GM23338 (cell line): Measurements from ENCODE around the gene AWAT1.

Source experiments
- CREB1 ChIP-seq: fragments of 250-450 bp; sonication (Bioruptor Pico); IDR thresholded peaks from 2 replicates; pipeline ENCODE4 v1.5.0; 2020; ENCODE audit warnings: low read depth, mild to moderate bottlenecking, moderate library complexity
- EZH2 ChIP-seq: fragments of 200-600 bp; sonication (generic); IDR thresholded peaks from one replicate; pipeline ENCODE4 v1.8.0; 2017; ENCODE audit warnings: antibody characterized with exemption, mild to moderate bottlenecking, low read depth; ENCODE audit not compliant: unreplicated experiment
- EZH2phosphoT487 ChIP-seq: fragments of 200-600 bp; sonication (generic); IDR thresholded peaks from one replicate; pipeline ENCODE4 v1.8.1; 2018; ENCODE audit warnings: antibody characterized with exemption; ENCODE audit not compliant: unreplicated experiment
- JUNB ChIP-seq: IDR thresholded peaks from one replicate; pipeline ENCODE4 v1.6.1; 2016; ENCODE audit warnings: antibody characterized with exemption; ENCODE audit not compliant: unreplicated experiment
- POLR2AphosphoS5 ChIP-seq: IDR thresholded peaks from 2 replicates; pipeline ENCODE4 v1.6.1; 2016; ENCODE audit warnings: antibody characterized with exemption, low read depth
- STAT1 ChIP-seq: IDR thresholded peaks from one replicate; pipeline ENCODE4 v1.6.1; 2016; ENCODE audit warnings: antibody characterized with exemption; ENCODE audit not compliant: unreplicated experiment
- ZNF114 ChIP-seq: fragments of 250-450 bp; sonication (Bioruptor Pico); IDR thresholded peaks from 2 replicates; pipeline ENCODE4 v1.5.0; 2020; ENCODE audit warnings: mild to moderate bottlenecking, moderate library complexity
- TF ChIP-seq, protein P1 (sequence below), 2 experiments: fragments of 200-600 bp in 1 of 2; sonication (generic) in 1 of 2; conservative IDR thresholded peaks; 2 replicates each; pipeline versions ENCODE4 v1.5.1 to v1.6.1; 2016 to 2017; ENCODE audit warnings: antibody characterized with exemption in 2 of 2, low read depth in 2 of 2, mild to moderate bottlenecking in 2 of 2, moderate library complexity in 1 of 2
- TF ChIP-seq, protein P2 (sequence below): IDR thresholded peaks from one replicate; pipeline ENCODE4 v1.6.1; 2018; ENCODE audit warnings: antibody characterized with exemption; ENCODE audit not compliant: unreplicated experiment
- TF ChIP-seq, protein P3 (sequence below): fragments of 250-450 bp; sonication (Bioruptor Pico); IDR thresholded peaks from 2 replicates; pipeline ENCODE4 v1.5.0; 2020; ENCODE audit warnings: mild to moderate bottlenecking, moderate library complexity
- TF ChIP-seq, protein P4 (sequence below): IDR thresholded peaks from 2 replicates; pipeline ENCODE4 v1.6.1; 2016; ENCODE audit warnings: antibody characterized with exemption

DNA sequence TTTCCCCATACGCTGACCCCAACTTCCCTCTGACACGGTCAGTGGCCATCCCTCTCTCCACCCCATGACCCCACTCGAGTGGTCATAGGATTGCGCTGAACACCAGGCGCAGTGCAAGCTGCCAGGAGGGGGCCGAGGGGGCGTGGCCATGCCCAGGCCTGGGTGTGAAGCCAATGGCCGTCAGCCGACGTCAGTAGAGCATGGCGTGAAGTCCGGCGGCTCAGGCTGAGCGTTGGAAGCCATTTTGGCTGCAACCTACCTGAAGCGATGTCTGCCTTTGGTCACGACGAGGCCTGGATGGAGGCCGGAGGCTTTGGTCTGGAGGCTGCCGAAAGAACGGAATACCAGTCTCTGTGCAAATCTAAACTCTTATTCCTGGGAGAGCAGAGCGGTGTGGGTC, 47.5 kb downstream of the AWAT1 start, which contains the start of gene RAB41:
- TF ChIP-seq, protein P1, sequence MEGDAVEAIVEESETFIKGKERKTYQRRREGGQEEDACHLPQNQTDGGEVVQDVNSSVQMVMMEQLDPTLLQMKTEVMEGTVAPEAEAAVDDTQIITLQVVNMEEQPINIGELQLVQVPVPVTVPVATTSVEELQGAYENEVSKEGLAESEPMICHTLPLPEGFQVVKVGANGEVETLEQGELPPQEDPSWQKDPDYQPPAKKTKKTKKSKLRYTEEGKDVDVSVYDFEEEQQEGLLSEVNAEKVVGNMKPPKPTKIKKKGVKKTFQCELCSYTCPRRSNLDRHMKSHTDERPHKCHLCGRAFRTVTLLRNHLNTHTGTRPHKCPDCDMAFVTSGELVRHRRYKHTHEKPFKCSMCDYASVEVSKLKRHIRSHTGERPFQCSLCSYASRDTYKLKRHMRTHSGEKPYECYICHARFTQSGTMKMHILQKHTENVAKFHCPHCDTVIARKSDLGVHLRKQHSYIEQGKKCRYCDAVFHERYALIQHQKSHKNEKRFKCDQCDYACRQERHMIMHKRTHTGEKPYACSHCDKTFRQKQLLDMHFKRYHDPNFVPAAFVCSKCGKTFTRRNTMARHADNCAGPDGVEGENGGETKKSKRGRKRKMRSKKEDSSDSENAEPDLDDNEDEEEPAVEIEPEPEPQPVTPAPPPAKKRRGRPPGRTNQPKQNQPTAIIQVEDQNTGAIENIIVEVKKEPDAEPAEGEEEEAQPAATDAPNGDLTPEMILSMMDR (conservative IDR thresholded peaks at IDR 0.05; ENCODE audit: low read depth in 2 of 2) = no peak
- TF ChIP-seq, protein P2, sequence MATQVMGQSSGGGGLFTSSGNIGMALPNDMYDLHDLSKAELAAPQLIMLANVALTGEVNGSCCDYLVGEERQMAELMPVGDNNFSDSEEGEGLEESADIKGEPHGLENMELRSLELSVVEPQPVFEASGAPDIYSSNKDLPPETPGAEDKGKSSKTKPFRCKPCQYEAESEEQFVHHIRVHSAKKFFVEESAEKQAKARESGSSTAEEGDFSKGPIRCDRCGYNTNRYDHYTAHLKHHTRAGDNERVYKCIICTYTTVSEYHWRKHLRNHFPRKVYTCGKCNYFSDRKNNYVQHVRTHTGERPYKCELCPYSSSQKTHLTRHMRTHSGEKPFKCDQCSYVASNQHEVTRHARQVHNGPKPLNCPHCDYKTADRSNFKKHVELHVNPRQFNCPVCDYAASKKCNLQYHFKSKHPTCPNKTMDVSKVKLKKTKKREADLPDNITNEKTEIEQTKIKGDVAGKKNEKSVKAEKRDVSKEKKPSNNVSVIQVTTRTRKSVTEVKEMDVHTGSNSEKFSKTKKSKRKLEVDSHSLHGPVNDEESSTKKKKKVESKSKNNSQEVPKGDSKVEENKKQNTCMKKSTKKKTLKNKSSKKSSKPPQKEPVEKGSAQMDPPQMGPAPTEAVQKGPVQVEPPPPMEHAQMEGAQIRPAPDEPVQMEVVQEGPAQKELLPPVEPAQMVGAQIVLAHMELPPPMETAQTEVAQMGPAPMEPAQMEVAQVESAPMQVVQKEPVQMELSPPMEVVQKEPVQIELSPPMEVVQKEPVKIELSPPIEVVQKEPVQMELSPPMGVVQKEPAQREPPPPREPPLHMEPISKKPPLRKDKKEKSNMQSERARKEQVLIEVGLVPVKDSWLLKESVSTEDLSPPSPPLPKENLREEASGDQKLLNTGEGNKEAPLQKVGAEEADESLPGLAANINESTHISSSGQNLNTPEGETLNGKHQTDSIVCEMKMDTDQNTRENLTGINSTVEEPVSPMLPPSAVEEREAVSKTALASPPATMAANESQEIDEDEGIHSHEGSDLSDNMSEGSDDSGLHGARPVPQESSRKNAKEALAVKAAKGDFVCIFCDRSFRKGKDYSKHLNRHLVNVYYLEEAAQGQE = no peak
- TF ChIP-seq EZH2 = no peak
- TF ChIP-seq, protein P3, sequence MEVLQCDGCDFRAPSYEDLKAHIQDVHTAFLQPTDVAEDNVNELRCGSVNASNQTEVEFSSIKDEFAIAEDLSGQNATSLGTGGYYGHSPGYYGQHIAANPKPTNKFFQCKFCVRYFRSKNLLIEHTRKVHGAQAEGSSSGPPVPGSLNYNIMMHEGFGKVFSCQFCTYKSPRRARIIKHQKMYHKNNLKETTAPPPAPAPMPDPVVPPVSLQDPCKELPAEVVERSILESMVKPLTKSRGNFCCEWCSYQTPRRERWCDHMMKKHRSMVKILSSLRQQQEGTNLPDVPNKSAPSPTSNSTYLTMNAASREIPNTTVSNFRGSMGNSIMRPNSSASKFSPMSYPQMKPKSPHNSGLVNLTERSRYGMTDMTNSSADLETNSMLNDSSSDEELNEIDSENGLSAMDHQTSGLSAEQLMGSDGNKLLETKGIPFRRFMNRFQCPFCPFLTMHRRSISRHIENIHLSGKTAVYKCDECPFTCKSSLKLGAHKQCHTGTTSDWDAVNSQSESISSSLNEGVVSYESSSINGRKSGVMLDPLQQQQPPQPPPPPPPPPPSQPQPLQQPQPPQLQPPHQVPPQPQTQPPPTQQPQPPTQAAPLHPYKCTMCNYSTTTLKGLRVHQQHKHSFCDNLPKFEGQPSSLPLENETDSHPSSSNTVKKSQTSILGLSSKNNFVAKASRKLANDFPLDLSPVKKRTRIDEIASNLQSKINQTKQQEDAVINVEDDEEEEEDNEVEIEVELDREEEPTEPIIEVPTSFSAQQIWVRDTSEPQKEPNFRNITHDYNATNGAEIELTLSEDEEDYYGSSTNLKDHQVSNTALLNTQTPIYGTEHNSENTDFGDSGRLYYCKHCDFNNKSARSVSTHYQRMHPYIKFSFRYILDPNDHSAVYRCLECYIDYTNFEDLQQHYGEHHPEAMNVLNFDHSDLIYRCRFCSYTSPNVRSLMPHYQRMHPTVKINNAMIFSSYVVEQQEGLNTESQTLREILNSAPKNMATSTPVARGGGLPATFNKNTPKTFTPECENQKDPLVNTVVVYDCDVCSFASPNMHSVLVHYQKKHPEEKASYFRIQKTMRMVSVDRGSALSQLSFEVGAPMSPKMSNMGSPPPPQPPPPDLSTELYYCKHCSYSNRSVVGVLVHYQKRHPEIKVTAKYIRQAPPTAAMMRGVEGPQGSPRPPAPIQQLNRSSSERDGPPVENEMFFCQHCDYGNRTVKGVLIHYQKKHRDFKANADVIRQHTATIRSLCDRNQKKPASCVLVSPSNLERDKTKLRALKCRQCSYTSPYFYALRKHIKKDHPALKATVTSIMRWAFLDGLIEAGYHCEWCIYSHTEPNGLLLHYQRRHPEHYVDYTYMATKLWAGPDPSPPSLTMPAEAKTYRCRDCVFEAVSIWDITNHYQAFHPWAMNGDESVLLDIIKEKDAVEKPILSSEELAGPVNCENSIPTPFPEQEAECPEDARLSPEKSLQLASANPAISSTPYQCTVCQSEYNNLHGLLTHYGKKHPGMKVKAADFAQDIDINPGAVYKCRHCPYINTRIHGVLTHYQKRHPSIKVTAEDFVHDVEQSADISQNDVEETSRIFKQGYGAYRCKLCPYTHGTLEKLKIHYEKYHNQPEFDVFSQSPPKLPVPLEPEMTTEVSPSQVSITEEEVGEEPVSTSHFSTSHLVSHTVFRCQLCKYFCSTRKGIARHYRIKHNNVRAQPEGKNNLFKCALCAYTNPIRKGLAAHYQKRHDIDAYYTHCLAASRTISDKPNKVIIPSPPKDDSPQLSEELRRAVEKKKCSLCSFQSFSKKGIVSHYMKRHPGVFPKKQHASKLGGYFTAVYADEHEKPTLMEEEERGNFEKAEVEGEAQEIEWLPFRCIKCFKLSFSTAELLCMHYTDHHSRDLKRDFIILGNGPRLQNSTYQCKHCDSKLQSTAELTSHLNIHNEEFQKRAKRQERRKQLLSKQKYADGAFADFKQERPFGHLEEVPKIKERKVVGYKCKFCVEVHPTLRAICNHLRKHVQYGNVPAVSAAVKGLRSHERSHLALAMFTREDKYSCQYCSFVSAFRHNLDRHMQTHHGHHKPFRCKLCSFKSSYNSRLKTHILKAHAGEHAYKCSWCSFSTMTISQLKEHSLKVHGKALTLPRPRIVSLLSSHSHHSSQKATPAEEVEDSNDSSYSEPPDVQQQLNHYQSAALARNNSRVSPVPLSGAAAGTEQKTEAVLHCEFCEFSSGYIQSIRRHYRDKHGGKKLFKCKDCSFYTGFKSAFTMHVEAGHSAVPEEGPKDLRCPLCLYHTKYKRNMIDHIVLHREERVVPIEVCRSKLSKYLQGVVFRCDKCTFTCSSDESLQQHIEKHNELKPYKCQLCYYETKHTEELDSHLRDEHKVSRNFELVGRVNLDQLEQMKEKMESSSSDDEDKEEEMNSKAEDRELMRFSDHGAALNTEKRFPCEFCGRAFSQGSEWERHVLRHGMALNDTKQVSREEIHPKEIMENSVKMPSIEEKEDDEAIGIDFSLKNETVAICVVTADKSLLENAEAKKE (CRISPR knock-in tag) = no peak
- no peak for TF ChIP-seq POLR2AphosphoS5
- TF ChIP-seq CREB1 (CRISPR knock-in tag) = no peak
- TF ChIP-seq JUNB = no peak
- no peak for TF ChIP-seq EZH2phosphoT487
- no peak for TF ChIP-seq STAT1
- TF ChIP-seq, protein P4, sequence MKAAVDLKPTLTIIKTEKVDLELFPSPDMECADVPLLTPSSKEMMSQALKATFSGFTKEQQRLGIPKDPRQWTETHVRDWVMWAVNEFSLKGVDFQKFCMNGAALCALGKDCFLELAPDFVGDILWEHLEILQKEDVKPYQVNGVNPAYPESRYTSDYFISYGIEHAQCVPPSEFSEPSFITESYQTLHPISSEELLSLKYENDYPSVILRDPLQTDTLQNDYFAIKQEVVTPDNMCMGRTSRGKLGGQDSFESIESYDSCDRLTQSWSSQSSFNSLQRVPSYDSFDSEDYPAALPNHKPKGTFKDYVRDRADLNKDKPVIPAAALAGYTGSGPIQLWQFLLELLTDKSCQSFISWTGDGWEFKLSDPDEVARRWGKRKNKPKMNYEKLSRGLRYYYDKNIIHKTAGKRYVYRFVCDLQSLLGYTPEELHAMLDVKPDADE = no peak
- TF ChIP-seq ZNF114 (CRISPR knock-in tag) = no peak
